PC-9 (cell line): ENCODE measurements around the gene CCDC51.

Source experiments
- EZH2 ChIP-seq: fragments of 200-600 bp; sonication (generic); IDR thresholded peaks from 2 replicates; pipeline ENCODE4 v1.8.0; 2017; ENCODE audit warnings: antibody characterized with exemption, low read depth
- TF ChIP-seq, protein P1 (sequence below): fragments of 200-600 bp; sonication (generic); conservative IDR thresholded peaks from 2 replicates; pipeline ENCODE4 v1.6.1; 2017; ENCODE audit warnings: mixed run types, antibody characterized with exemption, mild to moderate bottlenecking, moderate library complexity

DNA sequence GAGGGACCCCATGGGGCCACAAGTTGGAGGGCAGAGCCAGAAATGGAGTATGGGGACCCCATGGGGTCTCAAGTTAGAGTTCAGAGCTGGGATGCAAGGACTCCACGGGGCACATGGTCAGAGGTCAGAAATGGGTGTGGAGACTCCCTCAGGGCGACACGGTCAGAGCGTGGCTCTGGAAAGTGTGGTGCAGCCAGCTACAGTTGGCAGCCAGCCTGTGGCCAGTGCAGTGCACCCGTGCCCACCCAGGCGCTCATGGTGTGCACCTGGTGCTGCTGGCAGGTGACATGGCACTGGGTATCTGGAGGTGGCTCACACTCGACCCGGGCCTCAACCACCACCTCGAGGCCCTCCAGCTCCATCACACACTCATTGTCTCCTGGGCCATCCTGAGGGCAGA, 21.3 kb downstream of the CCDC51 start:
- TF ChIP-seq, protein P1, sequence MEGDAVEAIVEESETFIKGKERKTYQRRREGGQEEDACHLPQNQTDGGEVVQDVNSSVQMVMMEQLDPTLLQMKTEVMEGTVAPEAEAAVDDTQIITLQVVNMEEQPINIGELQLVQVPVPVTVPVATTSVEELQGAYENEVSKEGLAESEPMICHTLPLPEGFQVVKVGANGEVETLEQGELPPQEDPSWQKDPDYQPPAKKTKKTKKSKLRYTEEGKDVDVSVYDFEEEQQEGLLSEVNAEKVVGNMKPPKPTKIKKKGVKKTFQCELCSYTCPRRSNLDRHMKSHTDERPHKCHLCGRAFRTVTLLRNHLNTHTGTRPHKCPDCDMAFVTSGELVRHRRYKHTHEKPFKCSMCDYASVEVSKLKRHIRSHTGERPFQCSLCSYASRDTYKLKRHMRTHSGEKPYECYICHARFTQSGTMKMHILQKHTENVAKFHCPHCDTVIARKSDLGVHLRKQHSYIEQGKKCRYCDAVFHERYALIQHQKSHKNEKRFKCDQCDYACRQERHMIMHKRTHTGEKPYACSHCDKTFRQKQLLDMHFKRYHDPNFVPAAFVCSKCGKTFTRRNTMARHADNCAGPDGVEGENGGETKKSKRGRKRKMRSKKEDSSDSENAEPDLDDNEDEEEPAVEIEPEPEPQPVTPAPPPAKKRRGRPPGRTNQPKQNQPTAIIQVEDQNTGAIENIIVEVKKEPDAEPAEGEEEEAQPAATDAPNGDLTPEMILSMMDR: no peak
- no peak for TF ChIP-seq EZH2
